Measurements from ENCODE around the gene CEP250.
A peak's percentile ranks its signal among the peaks of the same experiment; 100 is the strongest.
"Not testable (repeated sequence)": the region's sequence is repeated elsewhere in the genome, so short reads cannot be mapped to it uniquely, and the experiment has no call there.

CEP250 gene

GRCh38 chr20:35515949-35516645 is 60.7 kb downstream of the CEP250 start:
- H3K4me1 Mint-ChIP-seq (ENCODE audit: low read depth), result no peaks in the 10 kb centered on the region
- no peaks in the 10 kb centered on the region for H3K9me3 Mint-ChIP-seq
- H3K36me3 Mint-ChIP-seq (ENCODE audit: low read depth), result peaks cover 6% of the 10 kb centered on the region
- no peak overlapping the region for H3K27ac Mint-ChIP-seq
- no peak overlapping the region for H3K4me3 Mint-ChIP-seq
- no peaks in the 10 kb centered on the region for H3K27me3 Mint-ChIP-seq

- Mint-ChIP-seq H3K4me1 (ENCODE audit: low read depth) (no peaks in the 10 kb centered on the region), H3K36me3 (ENCODE audit: low read depth) (peaks cover under 1% of the 10 kb centered on the region), H3K9me3 (no peaks in the 10 kb centered on the region), H3K27ac (no peak overlapping the region), H3K27me3 (no peaks in the 10 kb centered on the region), H3K4me3 (no peak overlapping the region)
These were observed 61.7 kb downstream of the CEP250 start for GRCh38 chr20:35517125-35517524.

- H3K27me3 Mint-ChIP-seq; H3K4me1 Mint-ChIP-seq (ENCODE audit: low read depth); H3K36me3 Mint-ChIP-seq (ENCODE audit: low read depth); H3K27ac Mint-ChIP-seq; H3K4me3 Mint-ChIP-seq; H3K9me3 Mint-ChIP-seq: not testable (repeated sequence)
These were observed 62.4 kb downstream of the CEP250 start for GRCh38 chr20:35517767-35518166.

- H3K9me3 Mint-ChIP-seq, result no peaks in the 10 kb centered on the region
- no peak overlapping the region for H3K4me3 Mint-ChIP-seq
- H3K27me3 Mint-ChIP-seq, result no peaks in the 10 kb centered on the region
- no peaks in the 10 kb centered on the region for H3K4me1 Mint-ChIP-seq (ENCODE audit: low read depth)
- no peak overlapping the region for H3K27ac Mint-ChIP-seq
- H3K36me3 Mint-ChIP-seq (ENCODE audit: low read depth), result no peaks in the 10 kb centered on the region
These were observed 63.6 kb downstream of the CEP250 start for GRCh38 chr20:35518955-35519354.

- no peaks in the 10 kb centered on the region for H3K36me3 Mint-ChIP-seq (ENCODE audit: low read depth)
- H3K4me3 Mint-ChIP-seq, result no peak overlapping the region
- H3K27ac Mint-ChIP-seq, result no peak overlapping the region
- no peaks in the 10 kb centered on the region for H3K9me3 Mint-ChIP-seq
- no peaks in the 10 kb centered on the region for H3K4me1 Mint-ChIP-seq (ENCODE audit: low read depth)
- H3K27me3 Mint-ChIP-seq, result no peaks in the 10 kb centered on the region
These were observed 68.0 kb downstream of the CEP250 start for GRCh38 chr20:35523298-35523888.

GRCh38 chr20:35525639-35526038 is 70.2 kb downstream of the CEP250 start:
- H3K27me3 Mint-ChIP-seq, result no peaks in the 10 kb centered on the region
- no peak overlapping the region for H3K27ac Mint-ChIP-seq
- no peaks in the 10 kb centered on the region for H3K9me3 Mint-ChIP-seq
- H3K4me1 Mint-ChIP-seq (ENCODE audit: low read depth), result no peaks in the 10 kb centered on the region
- H3K4me3 Mint-ChIP-seq, result no peak overlapping the region
- H3K36me3 Mint-ChIP-seq (ENCODE audit: low read depth), result no peaks in the 10 kb centered on the region

GRCh38 chr20:35527122-35527769 is 71.8 kb downstream of the CEP250 start:
- Mint-ChIP-seq H3K4me3 (no peak overlapping the region), H3K27ac (no peak overlapping the region), H3K36me3 (ENCODE audit: low read depth) (no peaks in the 10 kb centered on the region), H3K27me3 (no peaks in the 10 kb centered on the region), H3K4me1 (ENCODE audit: low read depth) (no peaks in the 10 kb centered on the region), H3K9me3 (no peaks in the 10 kb centered on the region)

- Mint-ChIP-seq H3K36me3 (ENCODE audit: low read depth) (no peaks in the 10 kb centered on the region), H3K27ac (no peak within 1 kb of the TSS), H3K9me3 (no peaks in the 10 kb centered on the region)
These were observed 74.2 kb downstream of the CEP250 start, which contains the start of gene C20orf173 for GRCh38 chr20:35529552-35529951. Gene C20orf173, minus strand, starts transcription at chr20:35529652. Its CDS starts 279 bp downstream, at chr20:35529373.

GRCh38 chr20:35539756-35540212 is 84.4 kb downstream of the CEP250 start:
- H3K27me3 Mint-ChIP-seq, result no peaks in the 10 kb centered on the region
- H3K4me1 Mint-ChIP-seq (ENCODE audit: low read depth), result peaks cover 22% of the 10 kb centered on the region
- no peak overlapping the region for H3K27ac Mint-ChIP-seq
- no peaks in the 10 kb centered on the region for H3K9me3 Mint-ChIP-seq
- no peak overlapping the region for H3K4me3 Mint-ChIP-seq
- H3K36me3 Mint-ChIP-seq (ENCODE audit: low read depth), result peaks cover 10% of the 10 kb centered on the region

More at GRCh38 chr20:35529552-35529951, 74.2 kb downstream of the CEP250 start, which contains the start of gene C20orf173:
- H3K4me1 Mint-ChIP-seq (ENCODE audit: low read depth), result no peaks in the 10 kb centered on the region
- no peaks in the 10 kb centered on the region for H3K27me3 Mint-ChIP-seq
- no peak within 1 kb of the TSS for H3K4me3 Mint-ChIP-seq

GRCh38 chr20:35541118-35541782 is 85.9 kb downstream of the CEP250 start:
- Mint-ChIP-seq H3K27me3 (no peaks in the 10 kb centered on the region), H3K27ac (peak overlapping the region; percentile 82), H3K36me3 (ENCODE audit: low read depth) (peaks cover 10% of the 10 kb centered on the region), H3K9me3 (no peaks in the 10 kb centered on the region), H3K4me1 (ENCODE audit: low read depth) (peaks cover 22% of the 10 kb centered on the region), H3K4me3 (peak overlapping the region; percentile 86)

GRCh38 chr20:35541783-35542662 is 86.6 kb downstream of the CEP250 start, which contains the start of gene ERGIC3:
Gene ERGIC3, plus strand, starts transcription at chr20:35542078. Its CDS starts 20 bp downstream, at chr20:35542098.
- Mint-ChIP-seq H3K36me3 (ENCODE audit: low read depth) (peaks cover 10% of the 10 kb centered on the region), H3K27me3 (no peaks in the 10 kb centered on the region), H3K4me3 (peak within 1 kb of the TSS; percentile 86), H3K9me3 (no peaks in the 10 kb centered on the region), H3K4me1 (ENCODE audit: low read depth) (peaks cover 22% of the 10 kb centered on the region), H3K27ac (peak within 1 kb of the TSS; percentile 82)

GRCh38 chr20:35542990-35543389 is 87.6 kb downstream of the CEP250 start:
- peak overlapping the region; percentile 86 for H3K4me3 Mint-ChIP-seq
- no peaks in the 10 kb centered on the region for H3K9me3 Mint-ChIP-seq
- H3K4me1 Mint-ChIP-seq (ENCODE audit: low read depth), result peaks cover 22% of the 10 kb centered on the region
- H3K27ac Mint-ChIP-seq, result peak overlapping the region; percentile 41
- no peaks in the 10 kb centered on the region for H3K27me3 Mint-ChIP-seq
- peaks cover 10% of the 10 kb centered on the region for H3K36me3 Mint-ChIP-seq (ENCODE audit: low read depth)

- peaks cover 20% of the 10 kb centered on the region for H3K36me3 Mint-ChIP-seq (ENCODE audit: low read depth)
- H3K27me3 Mint-ChIP-seq, result no peaks in the 10 kb centered on the region
- H3K9me3 Mint-ChIP-seq, result no peaks in the 10 kb centered on the region
- no peak overlapping the region for H3K27ac Mint-ChIP-seq
- peaks cover 22% of the 10 kb centered on the region for H3K4me1 Mint-ChIP-seq (ENCODE audit: low read depth)
- no peak overlapping the region for H3K4me3 Mint-ChIP-seq
These were observed 89.0 kb downstream of the CEP250 start for GRCh38 chr20:35544436-35544835.

GRCh38 chr20:35544941-35545340 is 89.5 kb downstream of the CEP250 start:
- not testable (repeated sequence) for H3K27ac Mint-ChIP-seq, H3K4me3 Mint-ChIP-seq, H3K9me3 Mint-ChIP-seq, H3K27me3 Mint-ChIP-seq
- Mint-ChIP-seq H3K36me3 (ENCODE audit: low read depth) (peaks cover 23% of the 10 kb centered on the region), H3K4me1 (ENCODE audit: low read depth) (peaks cover 22% of the 10 kb centered on the region)
